Measurements from ENCODE around the gene PIP4K2C.

The PIP4K2C gene

GRCh38 chr12:57620936-57621496 is 30.0 kb downstream of the PIP4K2C start:
- no peak for TF ChIP-seq EZH2phosphoT487 (conservative IDR thresholded peaks at IDR 0.05; ENCODE audit: low read length)
- TF ChIP-seq CTCF (IDR thresholded peaks at IDR 0.05; ENCODE audit: insufficient read depth, low read length, poor library complexity, severe bottlenecking) = no peak
- Histone ChIP-seq H3K9me2 (replicated peaks; ENCODE audit: insufficient read depth, low read length) (no peaks in the 10 kb centered on the region), H3K4me3 (ENCODE audit: insufficient read depth, low read length, poor library complexity, severe bottlenecking) (no peak overlapping the region), H2AFZ (ENCODE audit: low read depth, low read length, severe bottlenecking) (no peak overlapping the region), H3K9me3 (ENCODE audit: insufficient read depth, low read length) (no peaks in the 10 kb centered on the region), H3K27me3 (ENCODE audit: low read length) (no peaks in the 10 kb centered on the region), H3K9ac (ENCODE audit: low read length) (no peak overlapping the region), H3K4me2 (ENCODE audit: low read depth, low read length, poor library complexity, severe bottlenecking) (no peak overlapping the region), H3K79me2 (ENCODE audit: insufficient read depth, low read length) (no peaks in the 10 kb centered on the region), H3K27ac (ENCODE audit: low read depth, low read length) (no peak overlapping the region), H3F3A (ENCODE audit: insufficient read depth) (no peaks in the 10 kb centered on the region), H3K36me3 (ENCODE audit: low read length) (no peaks in the 10 kb centered on the region), H4K20me1 (ENCODE audit: low read depth, low read length) (no peaks in the 10 kb centered on the region)

DNA sequence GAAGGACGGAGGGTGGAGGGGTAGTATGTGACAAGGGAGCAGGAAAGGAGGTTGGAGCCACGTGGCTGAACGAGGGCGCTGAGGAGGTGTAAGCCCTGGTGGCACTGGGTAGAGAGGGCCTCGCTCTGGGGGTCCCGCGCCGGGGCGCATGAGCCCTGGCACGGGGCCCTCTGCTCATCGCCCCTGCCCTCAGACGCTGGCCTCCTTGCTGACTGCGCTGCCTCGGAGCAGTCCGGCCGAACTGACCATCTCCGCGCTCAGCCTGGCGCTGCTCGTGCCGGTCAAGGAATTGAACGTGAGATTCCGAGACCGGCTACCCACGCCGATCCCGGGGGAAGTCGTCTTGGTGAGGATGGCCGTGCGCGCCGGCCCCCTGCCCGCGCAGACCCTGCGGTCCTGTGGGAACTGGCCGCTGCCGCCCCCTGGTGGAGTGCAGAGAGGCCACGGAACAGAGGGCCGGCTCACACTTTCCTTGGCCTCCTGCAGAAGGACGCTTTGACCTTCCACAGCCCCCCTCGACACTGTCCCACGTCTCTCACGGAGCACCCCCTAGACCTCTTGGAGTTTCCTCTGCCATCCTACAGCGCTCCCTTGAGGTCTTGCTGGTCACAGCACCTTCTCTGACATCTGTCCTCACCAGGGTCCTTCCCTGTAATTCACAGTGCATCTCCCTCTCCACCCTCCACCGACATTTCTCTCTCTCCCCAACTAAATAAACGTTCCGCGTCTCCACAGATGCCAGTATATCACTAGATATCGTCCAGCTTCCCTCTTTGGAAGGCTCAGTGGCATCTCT is 30.7 kb downstream of the PIP4K2C start:
- no peak overlapping the region for H3K27ac ChIP-seq (ENCODE audit: low read depth, low read length)
- H2AFZ ChIP-seq (ENCODE audit: low read depth, low read length, severe bottlenecking) = no peak overlapping the region
- H3K9me3 ChIP-seq (ENCODE audit: insufficient read depth, low read length) = no peaks in the 10 kb centered on the region
- H3K79me2 ChIP-seq (ENCODE audit: insufficient read depth, low read length) = no peaks in the 10 kb centered on the region
- no peaks in the 10 kb centered on the region for H3K27me3 ChIP-seq (ENCODE audit: low read length)
- H4K20me1 ChIP-seq (ENCODE audit: low read depth, low read length) = no peaks in the 10 kb centered on the region
- H3K4me3 ChIP-seq (ENCODE audit: insufficient read depth, low read length, poor library complexity, severe bottlenecking) = no peak overlapping the region
- no peaks in the 10 kb centered on the region for H3K36me3 ChIP-seq (ENCODE audit: low read length)
- no peak overlapping the region for H3K4me2 ChIP-seq (ENCODE audit: low read depth, low read length, poor library complexity, severe bottlenecking)
- no peak overlapping the region for H3K9ac ChIP-seq (ENCODE audit: low read length)
- H3K9me2 ChIP-seq (replicated peaks; ENCODE audit: insufficient read depth, low read length) = no peaks in the 10 kb centered on the region
- H3F3A ChIP-seq (ENCODE audit: insufficient read depth) = no peaks in the 10 kb centered on the region
- TF ChIP-seq EZH2phosphoT487 (conservative IDR thresholded peaks at IDR 0.05; ENCODE audit: low read length) = no peak
- TF ChIP-seq CTCF (IDR thresholded peaks at IDR 0.05; ENCODE audit: insufficient read depth, low read length, poor library complexity, severe bottlenecking) = peak; percentile 63

GRCh38 chr12:57622293-57623245 is 31.6 kb downstream of the PIP4K2C start:
- no peaks in the 10 kb centered on the region for H3F3A ChIP-seq (ENCODE audit: insufficient read depth)
- no peaks in the 10 kb centered on the region for H3K9me2 ChIP-seq (replicated peaks; ENCODE audit: insufficient read depth, low read length)
- no peak overlapping the region for H3K27ac ChIP-seq (ENCODE audit: low read depth, low read length)
- H3K9me3 ChIP-seq (ENCODE audit: insufficient read depth, low read length) = no peaks in the 10 kb centered on the region
- H3K9ac ChIP-seq (ENCODE audit: low read length) = no peak overlapping the region
- H3K27me3 ChIP-seq (ENCODE audit: low read length) = no peaks in the 10 kb centered on the region
- H3K79me2 ChIP-seq (ENCODE audit: insufficient read depth, low read length) = no peaks in the 10 kb centered on the region
- H3K36me3 ChIP-seq (ENCODE audit: low read length) = no peaks in the 10 kb centered on the region
- H2AFZ ChIP-seq (ENCODE audit: low read depth, low read length, severe bottlenecking) = no peak overlapping the region
- no peak overlapping the region for H3K4me3 ChIP-seq (ENCODE audit: insufficient read depth, low read length, poor library complexity, severe bottlenecking)
- H3K4me2 ChIP-seq (ENCODE audit: low read depth, low read length, poor library complexity, severe bottlenecking) = no peak overlapping the region
- H4K20me1 ChIP-seq (ENCODE audit: low read depth, low read length) = no peaks in the 10 kb centered on the region
- TF ChIP-seq CTCF (IDR thresholded peaks at IDR 0.05; ENCODE audit: insufficient read depth, low read length, poor library complexity, severe bottlenecking) (no peak), EZH2phosphoT487 (conservative IDR thresholded peaks at IDR 0.05; ENCODE audit: low read length) (no peak)
